H1 (cell line): ENCODE measurements around the gene ZNF66. TPM values are rescaled to one million over a fixed set of nuclear protein-coding genes. Genes with fewer than 3 reads are reported as not detected.

Source experiments
- CBX8 ChIP-seq: fragments of 300-800, 300-1000 bp; sonication (generic); IDR thresholded peaks from 2 replicates; pipeline ENCODE4 v1.7.1; 2016; ENCODE audit warnings: low read depth, low read length, borderline replicate concordance
- CHD1 ChIP-seq: IDR thresholded peaks from 2 replicates; pipeline ENCODE4 v1.6.1; 2012; ENCODE audit warnings: low read depth, low read length, improper control_type of control experiment
- EP300 ChIP-seq, 2 experiments: IDR thresholded peaks; 1 replicate in 1 of 2; 2 replicates in 1 of 2; pipeline ENCODE4 v1.6.1; 2011 to 2012; ENCODE audit warnings: low read depth in 2 of 2, low read length in 2 of 2, mild to moderate bottlenecking in 2 of 2, borderline replicate concordance in 1 of 2, inconsistent platforms in 1 of 2, moderate library complexity in 1 of 2
- KDM5A ChIP-seq: fragments of 200-600 bp; IDR thresholded peaks from 2 replicates; pipeline ENCODE4 v1.7.1; 2012; ENCODE audit warnings: mild to moderate bottlenecking, low read length, inconsistent platforms, mixed read lengths
- RXRA ChIP-seq: IDR thresholded peaks from 2 replicates; pipeline ENCODE4 v1.6.1; 2011; ENCODE audit warnings: low read depth, mild to moderate bottlenecking, low read length, moderate library complexity; ENCODE audit not compliant: insufficient read depth
- SP4 ChIP-seq: IDR thresholded peaks from 2 replicates; pipeline ENCODE4 v1.6.1; 2012; ENCODE audit warnings: low read length, inconsistent platforms
- TBP ChIP-seq: IDR thresholded peaks from 2 replicates; pipeline ENCODE4 v1.6.1; 2011; ENCODE audit warnings: low read depth, low read length, improper control_type of control experiment
- TEAD4 ChIP-seq: IDR thresholded peaks from 2 replicates; pipeline ENCODE4 v1.6.1; 2012; ENCODE audit warnings: low read depth, low read length, inconsistent platforms, mixed read lengths
- USF2 ChIP-seq: IDR thresholded peaks from 2 replicates; pipeline ENCODE4 v1.6.1; 2011; ENCODE audit warnings: low read length, improper control_type of control experiment
- ZNF274 ChIP-seq: IDR thresholded peaks from 2 replicates; pipeline ENCODE4 v1.7.0; 2012; ENCODE audit warnings: low read length, borderline replicate concordance; ENCODE audit errors: extremely low read depth
- polyA plus RNA-seq, 7 experiments: library from polyadenylated mRNA; depleted of rRNA in 3 of 7; stranded (reverse) in 5 of 7; unstranded in 2 of 7; fragments of >200 nt in 5 of 7; fragments of 200-250 nt in 2 of 7; gene quantifications; 1 replicate in 5 of 7; 2 replicates in 1 of 7; 4 replicates in 1 of 7; pipeline versions ENCODE4 v1.2.1 to v1.2.3, GENCODE V29; 2011 to 2013; ENCODE audit warnings: missing spikeins in 2 of 7, mixed read lengths in 2 of 7
- total RNA-seq: library from RNA; stranded (reverse); fragmentation: NEBNext Ultra II Directional; extraction: Animal tissue kit (Norgen Biotek cat#: 25700); gene quantifications from 2 replicates; pipeline ENCODE4 v1.2.1, GENCODE V29; 2021
- TF ChIP-seq, protein P1 (sequence below): fragments of 300-600 bp; sonication (generic); IDR thresholded peaks from 2 replicates; pipeline ENCODE4 v1.7.1; 2012; ENCODE audit warnings: low read length, moderate library complexity, mild to moderate bottlenecking, inconsistent platforms; ENCODE audit not compliant: insufficient replicate concordance

The ZNF66 gene
- total and polyA plus RNA-seq, 2 of the 8 experiments (the other 6 are each of a cell fraction or from before 2014, with no cell fraction given), result 13.3 to 59.7 TPM

DNA sequence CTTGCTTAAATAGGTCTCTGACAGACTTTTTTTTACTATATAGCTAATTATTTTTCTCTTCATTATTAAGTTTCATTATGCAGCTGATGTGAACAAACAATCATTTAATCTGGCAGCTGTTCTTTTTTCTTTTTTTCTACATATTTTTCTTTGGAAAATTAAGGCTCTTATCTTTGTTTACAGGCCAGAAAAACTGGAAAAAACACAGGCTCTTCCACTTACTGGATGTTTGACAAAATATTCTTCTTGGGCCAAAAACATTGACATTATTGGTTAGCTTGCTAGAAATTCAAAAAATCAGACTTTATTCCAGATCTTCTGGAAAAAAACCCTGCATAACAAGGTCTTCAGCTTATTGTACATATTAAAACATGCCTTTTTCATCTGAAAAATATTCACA lies 15.7 kb downstream of the ZNF66 start (continued):
- TF ChIP-seq, protein P1, sequence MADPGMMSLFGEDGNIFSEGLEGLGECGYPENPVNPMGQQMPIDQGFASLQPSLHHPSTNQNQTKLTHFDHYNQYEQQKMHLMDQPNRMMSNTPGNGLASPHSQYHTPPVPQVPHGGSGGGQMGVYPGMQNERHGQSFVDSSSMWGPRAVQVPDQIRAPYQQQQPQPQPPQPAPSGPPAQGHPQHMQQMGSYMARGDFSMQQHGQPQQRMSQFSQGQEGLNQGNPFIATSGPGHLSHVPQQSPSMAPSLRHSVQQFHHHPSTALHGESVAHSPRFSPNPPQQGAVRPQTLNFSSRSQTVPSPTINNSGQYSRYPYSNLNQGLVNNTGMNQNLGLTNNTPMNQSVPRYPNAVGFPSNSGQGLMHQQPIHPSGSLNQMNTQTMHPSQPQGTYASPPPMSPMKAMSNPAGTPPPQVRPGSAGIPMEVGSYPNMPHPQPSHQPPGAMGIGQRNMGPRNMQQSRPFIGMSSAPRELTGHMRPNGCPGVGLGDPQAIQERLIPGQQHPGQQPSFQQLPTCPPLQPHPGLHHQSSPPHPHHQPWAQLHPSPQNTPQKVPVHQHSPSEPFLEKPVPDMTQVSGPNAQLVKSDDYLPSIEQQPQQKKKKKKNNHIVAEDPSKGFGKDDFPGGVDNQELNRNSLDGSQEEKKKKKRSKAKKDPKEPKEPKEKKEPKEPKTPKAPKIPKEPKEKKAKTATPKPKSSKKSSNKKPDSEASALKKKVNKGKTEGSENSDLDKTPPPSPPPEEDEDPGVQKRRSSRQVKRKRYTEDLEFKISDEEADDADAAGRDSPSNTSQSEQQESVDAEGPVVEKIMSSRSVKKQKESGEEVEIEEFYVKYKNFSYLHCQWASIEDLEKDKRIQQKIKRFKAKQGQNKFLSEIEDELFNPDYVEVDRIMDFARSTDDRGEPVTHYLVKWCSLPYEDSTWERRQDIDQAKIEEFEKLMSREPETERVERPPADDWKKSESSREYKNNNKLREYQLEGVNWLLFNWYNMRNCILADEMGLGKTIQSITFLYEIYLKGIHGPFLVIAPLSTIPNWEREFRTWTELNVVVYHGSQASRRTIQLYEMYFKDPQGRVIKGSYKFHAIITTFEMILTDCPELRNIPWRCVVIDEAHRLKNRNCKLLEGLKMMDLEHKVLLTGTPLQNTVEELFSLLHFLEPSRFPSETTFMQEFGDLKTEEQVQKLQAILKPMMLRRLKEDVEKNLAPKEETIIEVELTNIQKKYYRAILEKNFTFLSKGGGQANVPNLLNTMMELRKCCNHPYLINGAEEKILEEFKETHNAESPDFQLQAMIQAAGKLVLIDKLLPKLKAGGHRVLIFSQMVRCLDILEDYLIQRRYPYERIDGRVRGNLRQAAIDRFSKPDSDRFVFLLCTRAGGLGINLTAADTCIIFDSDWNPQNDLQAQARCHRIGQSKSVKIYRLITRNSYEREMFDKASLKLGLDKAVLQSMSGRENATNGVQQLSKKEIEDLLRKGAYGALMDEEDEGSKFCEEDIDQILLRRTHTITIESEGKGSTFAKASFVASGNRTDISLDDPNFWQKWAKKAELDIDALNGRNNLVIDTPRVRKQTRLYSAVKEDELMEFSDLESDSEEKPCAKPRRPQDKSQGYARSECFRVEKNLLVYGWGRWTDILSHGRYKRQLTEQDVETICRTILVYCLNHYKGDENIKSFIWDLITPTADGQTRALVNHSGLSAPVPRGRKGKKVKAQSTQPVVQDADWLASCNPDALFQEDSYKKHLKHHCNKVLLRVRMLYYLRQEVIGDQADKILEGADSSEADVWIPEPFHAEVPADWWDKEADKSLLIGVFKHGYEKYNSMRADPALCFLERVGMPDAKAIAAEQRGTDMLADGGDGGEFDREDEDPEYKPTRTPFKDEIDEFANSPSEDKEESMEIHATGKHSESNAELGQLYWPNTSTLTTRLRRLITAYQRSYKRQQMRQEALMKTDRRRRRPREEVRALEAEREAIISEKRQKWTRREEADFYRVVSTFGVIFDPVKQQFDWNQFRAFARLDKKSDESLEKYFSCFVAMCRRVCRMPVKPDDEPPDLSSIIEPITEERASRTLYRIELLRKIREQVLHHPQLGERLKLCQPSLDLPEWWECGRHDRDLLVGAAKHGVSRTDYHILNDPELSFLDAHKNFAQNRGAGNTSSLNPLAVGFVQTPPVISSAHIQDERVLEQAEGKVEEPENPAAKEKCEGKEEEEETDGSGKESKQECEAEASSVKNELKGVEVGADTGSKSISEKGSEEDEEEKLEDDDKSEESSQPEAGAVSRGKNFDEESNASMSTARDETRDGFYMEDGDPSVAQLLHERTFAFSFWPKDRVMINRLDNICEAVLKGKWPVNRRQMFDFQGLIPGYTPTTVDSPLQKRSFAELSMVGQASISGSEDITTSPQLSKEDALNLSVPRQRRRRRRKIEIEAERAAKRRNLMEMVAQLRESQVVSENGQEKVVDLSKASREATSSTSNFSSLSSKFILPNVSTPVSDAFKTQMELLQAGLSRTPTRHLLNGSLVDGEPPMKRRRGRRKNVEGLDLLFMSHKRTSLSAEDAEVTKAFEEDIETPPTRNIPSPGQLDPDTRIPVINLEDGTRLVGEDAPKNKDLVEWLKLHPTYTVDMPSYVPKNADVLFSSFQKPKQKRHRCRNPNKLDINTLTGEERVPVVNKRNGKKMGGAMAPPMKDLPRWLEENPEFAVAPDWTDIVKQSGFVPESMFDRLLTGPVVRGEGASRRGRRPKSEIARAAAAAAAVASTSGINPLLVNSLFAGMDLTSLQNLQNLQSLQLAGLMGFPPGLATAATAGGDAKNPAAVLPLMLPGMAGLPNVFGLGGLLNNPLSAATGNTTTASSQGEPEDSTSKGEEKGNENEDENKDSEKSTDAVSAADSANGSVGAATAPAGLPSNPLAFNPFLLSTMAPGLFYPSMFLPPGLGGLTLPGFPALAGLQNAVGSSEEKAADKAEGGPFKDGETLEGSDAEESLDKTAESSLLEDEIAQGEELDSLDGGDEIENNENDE, result no peak
- TF ChIP-seq ZNF274 (no peak), CBX8 (no peak), EP300 (IDR thresholded peaks at IDR 0.05; ENCODE audit: borderline replicate concordance in 1 of 2, low read depth in 2 of 2, low read length in 2 of 2) (no peak), USF2 (no peak), TEAD4 (no peak), KDM5A (no peak), CHD1 (no peak), TBP (no peak), RXRA (no peak), SP4 (no peak)
